GM23338 (cell line): ENCODE measurements around the gene PROZ. TPM values are rescaled to one million over a fixed set of nuclear protein-coding genes. Genes with fewer than 3 reads are reported as not detected.

Experiments used
- ATAC-seq: fragments of 200-7000 bp; cut with Tn5 transposase; 3 replicates; pipeline ENCODE4 v1.9.1; 2020
- DNase-seq: peaks from one replicate; pipeline ENCODE4 v3.0.0-alpha.2; 2015; ENCODE audit warnings: low spot score
- H2AFZ ChIP-seq: fragments of 200-600 bp; sonication (generic); 2 replicates; pipeline ENCODE4 v1.8.0; 2016; ENCODE audit warnings: antibody characterized with exemption, mild to moderate bottlenecking, moderate library complexity
- H3F3A ChIP-seq: fragments of 200-600 bp; sonication (generic); replicated peaks from 2 replicates; pipeline ENCODE4 v1.8.0; 2017; ENCODE audit warnings: antibody characterized with exemption, mixed run types, low read depth
- H3K27ac ChIP-seq: fragments of 200-600 bp; sonication (generic); 2 replicates; pipeline ENCODE4 v1.6.1; 2016; ENCODE audit warnings: low read depth
- H3K27me3 ChIP-seq: fragments of 200-600 bp; sonication (generic); 2 replicates; pipeline ENCODE4 v1.8.0; 2016; ENCODE audit warnings: mild to moderate bottlenecking, mixed run types, moderate library complexity; ENCODE audit not compliant: insufficient read depth
- H3K36me3 ChIP-seq: fragments of 200-600 bp; sonication (generic); 2 replicates; pipeline ENCODE4 v1.8.0; 2016; ENCODE audit warnings: mild to moderate bottlenecking; ENCODE audit not compliant: insufficient read depth
- H3K4me1 ChIP-seq: fragments of 200-600 bp; sonication (generic); 2 replicates; pipeline ENCODE4 v1.8.0; 2016; ENCODE audit warnings: mild to moderate bottlenecking, moderate library complexity; ENCODE audit not compliant: insufficient read depth
- H3K4me2 ChIP-seq: fragments of 200-600 bp; sonication (generic); 2 replicates; pipeline ENCODE4 v1.7.1; 2017; ENCODE audit warnings: mixed run types
- H3K4me3 ChIP-seq: fragments of 200-600 bp; sonication (generic); 2 replicates; pipeline ENCODE4 v1.6.1; 2016; ENCODE audit warnings: mixed run types
- H3K79me2 ChIP-seq: fragments of 200-600 bp; sonication (generic); replicated peaks from 2 replicates; pipeline ENCODE4 v1.8.0; 2017; ENCODE audit warnings: mild to moderate bottlenecking; ENCODE audit not compliant: insufficient read depth
- H3K9me2 ChIP-seq: fragments of 200-600 bp; sonication (generic); 2 replicates; pipeline ENCODE4 v1.8.0; 2017; ENCODE audit not compliant: insufficient read depth
- H4K20me1 ChIP-seq: fragments of 200-600 bp; sonication (generic); replicated peaks from 2 replicates; pipeline ENCODE4 v1.8.0; 2017; ENCODE audit warnings: mild to moderate bottlenecking; ENCODE audit not compliant: insufficient read depth
- H3K27ac Mint-ChIP-seq: 2 replicates; pipeline ENCODE4 v1.8.0; 2020; ENCODE audit warnings: inconsistent platforms, mild to moderate bottlenecking, moderate library complexity, mixed read lengths
- H3K27me3 Mint-ChIP-seq: 3 replicates; pipeline ENCODE4 v1.8.0; 2022; ENCODE audit warnings: low read depth, mild to moderate bottlenecking, moderate library complexity, mixed read lengths, inconsistent platforms; ENCODE audit not compliant: insufficient read depth, poor library complexity
- H3K36me3 Mint-ChIP-seq: 3 replicates; pipeline ENCODE4 v1.8.0; 2021; ENCODE audit warnings: low read depth, mild to moderate bottlenecking, inconsistent platforms, moderate library complexity, mixed read lengths
- H3K4me1 Mint-ChIP-seq: 3 replicates; pipeline ENCODE4 v1.8.0; 2020; ENCODE audit warnings: mild to moderate bottlenecking, inconsistent platforms, mixed read lengths
- H3K4me3 Mint-ChIP-seq: 3 replicates; pipeline ENCODE4 v1.8.0; 2021; ENCODE audit warnings: moderate library complexity, mild to moderate bottlenecking, inconsistent platforms, mixed read lengths
- H3K9me3 Mint-ChIP-seq: 3 replicates; pipeline ENCODE4 v1.8.0; 2020; ENCODE audit warnings: moderate library complexity, mild to moderate bottlenecking, inconsistent platforms, mixed read lengths
- CREB1 ChIP-seq: fragments of 250-450 bp; sonication (Bioruptor Pico); IDR thresholded peaks from 2 replicates; pipeline ENCODE4 v1.5.0; 2020; ENCODE audit warnings: low read depth, mild to moderate bottlenecking, moderate library complexity
- EZH2 ChIP-seq: fragments of 200-600 bp; sonication (generic); IDR thresholded peaks from one replicate; pipeline ENCODE4 v1.8.0; 2017; ENCODE audit warnings: antibody characterized with exemption, mild to moderate bottlenecking, low read depth; ENCODE audit not compliant: unreplicated experiment
- EZH2phosphoT487 ChIP-seq: fragments of 200-600 bp; sonication (generic); IDR thresholded peaks from one replicate; pipeline ENCODE4 v1.8.1; 2018; ENCODE audit warnings: antibody characterized with exemption; ENCODE audit not compliant: unreplicated experiment
- JUNB ChIP-seq: IDR thresholded peaks from one replicate; pipeline ENCODE4 v1.6.1; 2016; ENCODE audit warnings: antibody characterized with exemption; ENCODE audit not compliant: unreplicated experiment
- NANOG ChIP-seq: IDR thresholded peaks from 2 replicates; pipeline ENCODE4 v1.6.1; 2016; ENCODE audit warnings: antibody characterized with exemption, borderline replicate concordance
- POLR2AphosphoS5 ChIP-seq: IDR thresholded peaks from 2 replicates; pipeline ENCODE4 v1.6.1; 2016; ENCODE audit warnings: antibody characterized with exemption, low read depth
- STAT1 ChIP-seq: IDR thresholded peaks from one replicate; pipeline ENCODE4 v1.6.1; 2016; ENCODE audit warnings: antibody characterized with exemption; ENCODE audit not compliant: unreplicated experiment
- ZNF114 ChIP-seq: fragments of 250-450 bp; sonication (Bioruptor Pico); IDR thresholded peaks from 2 replicates; pipeline ENCODE4 v1.5.0; 2020; ENCODE audit warnings: mild to moderate bottlenecking, moderate library complexity
- ZNF331 ChIP-seq: fragments of 250-450 bp; sonication (Bioruptor Pico); IDR thresholded peaks from 2 replicates; pipeline ENCODE4 v1.5.0; 2020; ENCODE audit warnings: low read depth, mild to moderate bottlenecking, moderate library complexity
- polyA plus RNA-seq: library from polyadenylated mRNA; unstranded; fragments of >200 nt; fragmentation: Nextera tagmentation; extraction: Ambion mirVana; gene quantifications from 2 replicates; pipeline ENCODE4 v1.2.1, GENCODE V29; 2016
- total RNA-seq: library from RNA; depleted of rRNA; stranded (reverse); fragments of >200 nt; shearing (Covaris generic); gene quantifications from 2 replicates; pipeline ENCODE4 v1.2.3, GENCODE V29; 2014
- TF ChIP-seq, protein P1 (sequence below): IDR thresholded peaks from one replicate; pipeline ENCODE4 v1.6.1; 2018; ENCODE audit warnings: antibody characterized with exemption; ENCODE audit not compliant: unreplicated experiment
- TF ChIP-seq, protein P2 (sequence below): IDR thresholded peaks from 2 replicates; pipeline ENCODE4 v1.6.1; 2016; ENCODE audit warnings: antibody characterized with exemption
- TF ChIP-seq, protein P3 (sequence below): fragments of 250-450 bp; sonication (Bioruptor Pico); IDR thresholded peaks from 2 replicates; pipeline ENCODE4 v1.5.0; 2020; ENCODE audit warnings: mild to moderate bottlenecking, moderate library complexity
- TF ChIP-seq, protein P4 (sequence below), 2 experiments: fragments of 200-600 bp in 1 of 2; sonication (generic) in 1 of 2; conservative IDR thresholded peaks; 2 replicates each; pipeline versions ENCODE4 v1.5.1 to v1.6.1; 2016 to 2017; ENCODE audit warnings: antibody characterized with exemption in 2 of 2, low read depth in 2 of 2, mild to moderate bottlenecking in 2 of 2, moderate library complexity in 1 of 2

The PROZ gene
- total and polyA plus RNA-seq, 2 experiments from 2014 or later = 0.53 TPM; not detected in 1

DNA sequence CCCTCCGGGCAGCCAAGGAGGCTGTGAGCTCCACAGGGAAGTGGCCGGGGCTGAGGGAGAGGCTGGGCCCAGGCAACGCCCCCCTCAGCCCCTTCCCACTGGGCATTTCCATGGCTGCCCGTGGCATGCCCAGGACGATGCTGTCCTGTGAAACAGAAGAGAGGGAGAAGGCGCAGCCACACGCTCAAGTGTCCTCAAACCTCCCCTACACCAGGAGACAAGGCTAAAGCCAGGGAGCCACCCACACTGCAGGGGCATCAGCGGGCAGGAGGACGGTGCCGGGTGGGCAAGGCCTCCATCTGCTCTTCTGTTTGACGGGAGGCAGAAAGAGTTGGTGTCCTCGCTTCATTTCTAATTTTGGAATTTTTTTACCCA is 14.2 kb upstream of the PROZ start:
- Histone ChIP-seq H3K36me3 (no peaks in the 10 kb centered on the region), H3K4me1 (no peaks in the 10 kb centered on the region), H3F3A (no peaks in the 10 kb centered on the region), H3K4me2 (no peak overlapping the region), H3K79me2 (no peaks in the 10 kb centered on the region), H3K27ac (no peak overlapping the region), H3K4me3 (no peak overlapping the region), H3K9me2 (no peaks in the 10 kb centered on the region), H3K27me3 (no peaks in the 10 kb centered on the region), H2AFZ (no peak overlapping the region), H4K20me1 (no peaks in the 10 kb centered on the region)
- H3K4me3 Mint-ChIP-seq = no peak overlapping the region
- H3K9me3 Mint-ChIP-seq = no peaks in the 10 kb centered on the region
- ATAC-seq = peak; percentile 17
- no peaks in the 10 kb centered on the region for H3K27me3 Mint-ChIP-seq
- no peak overlapping the region for H3K27ac Mint-ChIP-seq
- H3K36me3 Mint-ChIP-seq = no peaks in the 10 kb centered on the region
- TF ChIP-seq ZNF114 (no peak), CREB1 (CRISPR knock-in tag) (no peak), POLR2AphosphoS5 (no peak), STAT1 (no peak), ZNF331 (no peak), JUNB (no peak), NANOG (no peak), EZH2 (no peak), EZH2phosphoT487 (no peak)
- TF ChIP-seq, protein P1, sequence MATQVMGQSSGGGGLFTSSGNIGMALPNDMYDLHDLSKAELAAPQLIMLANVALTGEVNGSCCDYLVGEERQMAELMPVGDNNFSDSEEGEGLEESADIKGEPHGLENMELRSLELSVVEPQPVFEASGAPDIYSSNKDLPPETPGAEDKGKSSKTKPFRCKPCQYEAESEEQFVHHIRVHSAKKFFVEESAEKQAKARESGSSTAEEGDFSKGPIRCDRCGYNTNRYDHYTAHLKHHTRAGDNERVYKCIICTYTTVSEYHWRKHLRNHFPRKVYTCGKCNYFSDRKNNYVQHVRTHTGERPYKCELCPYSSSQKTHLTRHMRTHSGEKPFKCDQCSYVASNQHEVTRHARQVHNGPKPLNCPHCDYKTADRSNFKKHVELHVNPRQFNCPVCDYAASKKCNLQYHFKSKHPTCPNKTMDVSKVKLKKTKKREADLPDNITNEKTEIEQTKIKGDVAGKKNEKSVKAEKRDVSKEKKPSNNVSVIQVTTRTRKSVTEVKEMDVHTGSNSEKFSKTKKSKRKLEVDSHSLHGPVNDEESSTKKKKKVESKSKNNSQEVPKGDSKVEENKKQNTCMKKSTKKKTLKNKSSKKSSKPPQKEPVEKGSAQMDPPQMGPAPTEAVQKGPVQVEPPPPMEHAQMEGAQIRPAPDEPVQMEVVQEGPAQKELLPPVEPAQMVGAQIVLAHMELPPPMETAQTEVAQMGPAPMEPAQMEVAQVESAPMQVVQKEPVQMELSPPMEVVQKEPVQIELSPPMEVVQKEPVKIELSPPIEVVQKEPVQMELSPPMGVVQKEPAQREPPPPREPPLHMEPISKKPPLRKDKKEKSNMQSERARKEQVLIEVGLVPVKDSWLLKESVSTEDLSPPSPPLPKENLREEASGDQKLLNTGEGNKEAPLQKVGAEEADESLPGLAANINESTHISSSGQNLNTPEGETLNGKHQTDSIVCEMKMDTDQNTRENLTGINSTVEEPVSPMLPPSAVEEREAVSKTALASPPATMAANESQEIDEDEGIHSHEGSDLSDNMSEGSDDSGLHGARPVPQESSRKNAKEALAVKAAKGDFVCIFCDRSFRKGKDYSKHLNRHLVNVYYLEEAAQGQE = no peak
- TF ChIP-seq, protein P2, sequence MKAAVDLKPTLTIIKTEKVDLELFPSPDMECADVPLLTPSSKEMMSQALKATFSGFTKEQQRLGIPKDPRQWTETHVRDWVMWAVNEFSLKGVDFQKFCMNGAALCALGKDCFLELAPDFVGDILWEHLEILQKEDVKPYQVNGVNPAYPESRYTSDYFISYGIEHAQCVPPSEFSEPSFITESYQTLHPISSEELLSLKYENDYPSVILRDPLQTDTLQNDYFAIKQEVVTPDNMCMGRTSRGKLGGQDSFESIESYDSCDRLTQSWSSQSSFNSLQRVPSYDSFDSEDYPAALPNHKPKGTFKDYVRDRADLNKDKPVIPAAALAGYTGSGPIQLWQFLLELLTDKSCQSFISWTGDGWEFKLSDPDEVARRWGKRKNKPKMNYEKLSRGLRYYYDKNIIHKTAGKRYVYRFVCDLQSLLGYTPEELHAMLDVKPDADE = no peak
- TF ChIP-seq, protein P3, sequence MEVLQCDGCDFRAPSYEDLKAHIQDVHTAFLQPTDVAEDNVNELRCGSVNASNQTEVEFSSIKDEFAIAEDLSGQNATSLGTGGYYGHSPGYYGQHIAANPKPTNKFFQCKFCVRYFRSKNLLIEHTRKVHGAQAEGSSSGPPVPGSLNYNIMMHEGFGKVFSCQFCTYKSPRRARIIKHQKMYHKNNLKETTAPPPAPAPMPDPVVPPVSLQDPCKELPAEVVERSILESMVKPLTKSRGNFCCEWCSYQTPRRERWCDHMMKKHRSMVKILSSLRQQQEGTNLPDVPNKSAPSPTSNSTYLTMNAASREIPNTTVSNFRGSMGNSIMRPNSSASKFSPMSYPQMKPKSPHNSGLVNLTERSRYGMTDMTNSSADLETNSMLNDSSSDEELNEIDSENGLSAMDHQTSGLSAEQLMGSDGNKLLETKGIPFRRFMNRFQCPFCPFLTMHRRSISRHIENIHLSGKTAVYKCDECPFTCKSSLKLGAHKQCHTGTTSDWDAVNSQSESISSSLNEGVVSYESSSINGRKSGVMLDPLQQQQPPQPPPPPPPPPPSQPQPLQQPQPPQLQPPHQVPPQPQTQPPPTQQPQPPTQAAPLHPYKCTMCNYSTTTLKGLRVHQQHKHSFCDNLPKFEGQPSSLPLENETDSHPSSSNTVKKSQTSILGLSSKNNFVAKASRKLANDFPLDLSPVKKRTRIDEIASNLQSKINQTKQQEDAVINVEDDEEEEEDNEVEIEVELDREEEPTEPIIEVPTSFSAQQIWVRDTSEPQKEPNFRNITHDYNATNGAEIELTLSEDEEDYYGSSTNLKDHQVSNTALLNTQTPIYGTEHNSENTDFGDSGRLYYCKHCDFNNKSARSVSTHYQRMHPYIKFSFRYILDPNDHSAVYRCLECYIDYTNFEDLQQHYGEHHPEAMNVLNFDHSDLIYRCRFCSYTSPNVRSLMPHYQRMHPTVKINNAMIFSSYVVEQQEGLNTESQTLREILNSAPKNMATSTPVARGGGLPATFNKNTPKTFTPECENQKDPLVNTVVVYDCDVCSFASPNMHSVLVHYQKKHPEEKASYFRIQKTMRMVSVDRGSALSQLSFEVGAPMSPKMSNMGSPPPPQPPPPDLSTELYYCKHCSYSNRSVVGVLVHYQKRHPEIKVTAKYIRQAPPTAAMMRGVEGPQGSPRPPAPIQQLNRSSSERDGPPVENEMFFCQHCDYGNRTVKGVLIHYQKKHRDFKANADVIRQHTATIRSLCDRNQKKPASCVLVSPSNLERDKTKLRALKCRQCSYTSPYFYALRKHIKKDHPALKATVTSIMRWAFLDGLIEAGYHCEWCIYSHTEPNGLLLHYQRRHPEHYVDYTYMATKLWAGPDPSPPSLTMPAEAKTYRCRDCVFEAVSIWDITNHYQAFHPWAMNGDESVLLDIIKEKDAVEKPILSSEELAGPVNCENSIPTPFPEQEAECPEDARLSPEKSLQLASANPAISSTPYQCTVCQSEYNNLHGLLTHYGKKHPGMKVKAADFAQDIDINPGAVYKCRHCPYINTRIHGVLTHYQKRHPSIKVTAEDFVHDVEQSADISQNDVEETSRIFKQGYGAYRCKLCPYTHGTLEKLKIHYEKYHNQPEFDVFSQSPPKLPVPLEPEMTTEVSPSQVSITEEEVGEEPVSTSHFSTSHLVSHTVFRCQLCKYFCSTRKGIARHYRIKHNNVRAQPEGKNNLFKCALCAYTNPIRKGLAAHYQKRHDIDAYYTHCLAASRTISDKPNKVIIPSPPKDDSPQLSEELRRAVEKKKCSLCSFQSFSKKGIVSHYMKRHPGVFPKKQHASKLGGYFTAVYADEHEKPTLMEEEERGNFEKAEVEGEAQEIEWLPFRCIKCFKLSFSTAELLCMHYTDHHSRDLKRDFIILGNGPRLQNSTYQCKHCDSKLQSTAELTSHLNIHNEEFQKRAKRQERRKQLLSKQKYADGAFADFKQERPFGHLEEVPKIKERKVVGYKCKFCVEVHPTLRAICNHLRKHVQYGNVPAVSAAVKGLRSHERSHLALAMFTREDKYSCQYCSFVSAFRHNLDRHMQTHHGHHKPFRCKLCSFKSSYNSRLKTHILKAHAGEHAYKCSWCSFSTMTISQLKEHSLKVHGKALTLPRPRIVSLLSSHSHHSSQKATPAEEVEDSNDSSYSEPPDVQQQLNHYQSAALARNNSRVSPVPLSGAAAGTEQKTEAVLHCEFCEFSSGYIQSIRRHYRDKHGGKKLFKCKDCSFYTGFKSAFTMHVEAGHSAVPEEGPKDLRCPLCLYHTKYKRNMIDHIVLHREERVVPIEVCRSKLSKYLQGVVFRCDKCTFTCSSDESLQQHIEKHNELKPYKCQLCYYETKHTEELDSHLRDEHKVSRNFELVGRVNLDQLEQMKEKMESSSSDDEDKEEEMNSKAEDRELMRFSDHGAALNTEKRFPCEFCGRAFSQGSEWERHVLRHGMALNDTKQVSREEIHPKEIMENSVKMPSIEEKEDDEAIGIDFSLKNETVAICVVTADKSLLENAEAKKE = no peak
- TF ChIP-seq, protein P4, sequence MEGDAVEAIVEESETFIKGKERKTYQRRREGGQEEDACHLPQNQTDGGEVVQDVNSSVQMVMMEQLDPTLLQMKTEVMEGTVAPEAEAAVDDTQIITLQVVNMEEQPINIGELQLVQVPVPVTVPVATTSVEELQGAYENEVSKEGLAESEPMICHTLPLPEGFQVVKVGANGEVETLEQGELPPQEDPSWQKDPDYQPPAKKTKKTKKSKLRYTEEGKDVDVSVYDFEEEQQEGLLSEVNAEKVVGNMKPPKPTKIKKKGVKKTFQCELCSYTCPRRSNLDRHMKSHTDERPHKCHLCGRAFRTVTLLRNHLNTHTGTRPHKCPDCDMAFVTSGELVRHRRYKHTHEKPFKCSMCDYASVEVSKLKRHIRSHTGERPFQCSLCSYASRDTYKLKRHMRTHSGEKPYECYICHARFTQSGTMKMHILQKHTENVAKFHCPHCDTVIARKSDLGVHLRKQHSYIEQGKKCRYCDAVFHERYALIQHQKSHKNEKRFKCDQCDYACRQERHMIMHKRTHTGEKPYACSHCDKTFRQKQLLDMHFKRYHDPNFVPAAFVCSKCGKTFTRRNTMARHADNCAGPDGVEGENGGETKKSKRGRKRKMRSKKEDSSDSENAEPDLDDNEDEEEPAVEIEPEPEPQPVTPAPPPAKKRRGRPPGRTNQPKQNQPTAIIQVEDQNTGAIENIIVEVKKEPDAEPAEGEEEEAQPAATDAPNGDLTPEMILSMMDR (conservative IDR thresholded peaks at IDR 0.05; ENCODE audit: low read depth in 2 of 2) = no peak
- H3K4me1 Mint-ChIP-seq = no peaks in the 10 kb centered on the region; the same call in 2 of the 3 replicates
- no peak for DNase-seq
